ENCODE data around the gene GHDC. TPM values are rescaled to one million over a fixed set of nuclear protein-coding genes. Genes with fewer than 3 reads are reported as not detected.
"Not testable (repeated sequence)": the region's sequence is repeated elsewhere in the genome, so short reads cannot be mapped to it uniquely, and the experiment has no call there.

GHDC gene
- total RNA-seq, 3 donors from 2014 or later: 29.1 to 53.0 (median 33.1) TPM

DNA sequence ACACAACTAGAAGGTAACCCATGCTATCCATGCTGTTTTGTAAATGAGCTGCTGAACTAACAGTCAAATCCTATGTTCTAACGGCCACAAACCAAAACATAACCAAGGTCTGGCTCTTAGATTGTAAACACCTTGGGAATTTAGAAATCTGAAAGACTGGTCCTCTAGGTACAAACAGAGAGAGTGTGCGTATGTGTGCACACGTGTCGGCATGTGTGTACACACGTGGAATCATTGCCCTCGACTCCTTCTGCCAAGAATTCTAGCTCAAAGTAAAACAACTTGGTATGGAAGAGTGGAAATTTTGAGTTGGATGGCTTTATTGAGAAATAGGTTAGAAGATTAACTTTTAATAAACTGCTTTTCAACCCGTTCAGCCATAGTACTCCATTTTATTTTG is 18.1 kb upstream of the GHDC start:
- no peak for DNase-seq (ENCODE audit: low spot score in 2 of 2)
- no peaks in the 10 kb centered on the region for H3K4me1 ChIP-seq
- no peaks in the 10 kb centered on the region for H3K36me3 ChIP-seq
- TF ChIP-seq, protein P1, sequence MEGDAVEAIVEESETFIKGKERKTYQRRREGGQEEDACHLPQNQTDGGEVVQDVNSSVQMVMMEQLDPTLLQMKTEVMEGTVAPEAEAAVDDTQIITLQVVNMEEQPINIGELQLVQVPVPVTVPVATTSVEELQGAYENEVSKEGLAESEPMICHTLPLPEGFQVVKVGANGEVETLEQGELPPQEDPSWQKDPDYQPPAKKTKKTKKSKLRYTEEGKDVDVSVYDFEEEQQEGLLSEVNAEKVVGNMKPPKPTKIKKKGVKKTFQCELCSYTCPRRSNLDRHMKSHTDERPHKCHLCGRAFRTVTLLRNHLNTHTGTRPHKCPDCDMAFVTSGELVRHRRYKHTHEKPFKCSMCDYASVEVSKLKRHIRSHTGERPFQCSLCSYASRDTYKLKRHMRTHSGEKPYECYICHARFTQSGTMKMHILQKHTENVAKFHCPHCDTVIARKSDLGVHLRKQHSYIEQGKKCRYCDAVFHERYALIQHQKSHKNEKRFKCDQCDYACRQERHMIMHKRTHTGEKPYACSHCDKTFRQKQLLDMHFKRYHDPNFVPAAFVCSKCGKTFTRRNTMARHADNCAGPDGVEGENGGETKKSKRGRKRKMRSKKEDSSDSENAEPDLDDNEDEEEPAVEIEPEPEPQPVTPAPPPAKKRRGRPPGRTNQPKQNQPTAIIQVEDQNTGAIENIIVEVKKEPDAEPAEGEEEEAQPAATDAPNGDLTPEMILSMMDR (IDR thresholded peaks at IDR 0.05): no peak
- TF ChIP-seq POLR2A (IDR thresholded peaks at IDR 0.05) (no peak), POLR2AphosphoS5 (IDR thresholded peaks at IDR 0.05) (no peak)
- H3K27me3 ChIP-seq: no peaks in the 10 kb centered on the region
- intact Hi-C loops (cut with DNase I; ENCODE audit: low total_unique reads): no loop called here
- peak overlapping the region in 1 of 2 donors; percentile 29 for H3K27ac ChIP-seq
- H3K9me3 ChIP-seq: no peaks in the 10 kb centered on the region
- no peak overlapping the region for H3K4me3 ChIP-seq

DNA sequence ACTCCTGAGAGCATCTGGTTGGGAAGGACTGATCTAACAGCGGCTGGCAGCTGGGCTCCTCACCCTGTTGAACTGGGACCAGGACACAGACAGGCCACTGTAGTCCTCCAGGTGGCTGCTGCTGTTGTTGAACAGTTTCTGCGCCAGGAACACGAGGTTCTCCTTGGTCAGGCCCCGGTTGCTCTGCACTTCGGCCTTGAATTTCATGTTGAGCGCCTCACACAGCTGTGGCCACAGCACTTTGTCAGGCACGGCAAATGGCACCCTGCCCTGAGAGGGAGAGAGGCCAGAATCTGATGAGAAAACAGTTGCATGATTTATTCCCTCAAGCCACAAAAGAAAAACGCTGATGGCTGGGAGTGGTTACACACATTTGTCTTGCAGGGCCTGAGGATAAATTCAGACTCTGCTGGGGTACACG is 17.6 kb upstream of the GHDC start:
- H3K4me1 ChIP-seq; intact Hi-C loops (cut with DNase I; ENCODE audit: low total_unique reads); H3K27me3 ChIP-seq; H3K36me3 ChIP-seq; DNase-seq (ENCODE audit: low spot score in 2 of 2); H3K9me3 ChIP-seq; H3K4me3 ChIP-seq: not testable (repeated sequence)
- peak overlapping the region in 1 of 2 donors; percentile 29 for H3K27ac ChIP-seq

DNA sequence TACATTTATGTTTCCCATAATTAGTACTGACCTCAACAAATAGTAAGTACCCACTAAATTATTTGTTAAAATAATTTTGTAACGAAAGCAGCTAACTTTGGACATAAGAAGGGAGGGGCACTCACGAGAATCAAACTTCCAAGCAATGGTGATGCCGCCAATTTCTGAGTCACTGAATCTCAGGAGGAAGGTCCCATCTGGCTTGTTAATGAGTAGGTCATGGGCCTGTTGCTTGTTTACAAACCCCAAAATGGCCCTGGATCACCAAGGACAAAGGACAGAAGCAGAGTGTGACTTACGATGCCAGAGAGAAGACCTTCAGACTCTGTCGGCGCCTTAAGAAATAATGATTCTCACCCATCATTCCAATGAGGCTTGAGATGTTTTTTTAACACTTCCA is 15.8 kb upstream of the GHDC start:
- H3K4me3 ChIP-seq: no peak overlapping the region
- TF ChIP-seq POLR2A (IDR thresholded peaks at IDR 0.05) (no peak), POLR2AphosphoS5 (IDR thresholded peaks at IDR 0.05) (no peak)
- TF ChIP-seq, protein P1 (IDR thresholded peaks at IDR 0.05): no peak
- intact Hi-C loops (cut with DNase I; ENCODE audit: low total_unique reads): no loop called here
- no peaks in the 10 kb centered on the region for H3K36me3 ChIP-seq
- H3K27ac ChIP-seq: no peak overlapping the region
- H3K27me3 ChIP-seq: no peaks in the 10 kb centered on the region
- no peaks in the 10 kb centered on the region for H3K9me3 ChIP-seq
- no peak for DNase-seq (ENCODE audit: low spot score in 2 of 2)
- no peaks in the 10 kb centered on the region for H3K4me1 ChIP-seq

DNA sequence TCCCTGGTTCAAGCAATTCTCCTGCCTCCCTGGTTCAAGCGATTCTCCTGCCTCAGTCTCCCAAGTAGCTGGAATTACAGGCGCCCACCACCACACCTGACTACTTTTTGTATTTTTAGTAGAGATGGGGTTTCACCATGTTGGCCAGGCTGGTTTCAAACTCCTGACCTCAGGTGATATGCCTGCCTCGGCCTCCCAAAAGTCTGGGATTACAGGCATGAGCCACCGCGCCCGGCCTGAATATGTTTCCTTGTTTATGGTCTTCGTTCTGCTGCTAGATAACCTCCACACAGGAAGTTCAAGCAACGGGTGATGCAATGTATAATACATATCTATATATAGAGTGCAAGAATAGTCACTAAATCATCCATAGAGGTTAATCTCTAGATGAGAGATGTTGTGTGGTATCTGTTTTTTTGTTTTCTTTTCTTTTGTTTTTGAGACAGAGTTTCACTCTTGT is 11.9 kb upstream of the GHDC start:
- H3K27ac ChIP-seq; H3K27me3 ChIP-seq; H3K36me3 ChIP-seq; H3K4me1 ChIP-seq; DNase-seq (ENCODE audit: low spot score in 2 of 2); H3K4me3 ChIP-seq; intact Hi-C loops (cut with DNase I; ENCODE audit: low total_unique reads); H3K9me3 ChIP-seq: not testable (repeated sequence)

DNA sequence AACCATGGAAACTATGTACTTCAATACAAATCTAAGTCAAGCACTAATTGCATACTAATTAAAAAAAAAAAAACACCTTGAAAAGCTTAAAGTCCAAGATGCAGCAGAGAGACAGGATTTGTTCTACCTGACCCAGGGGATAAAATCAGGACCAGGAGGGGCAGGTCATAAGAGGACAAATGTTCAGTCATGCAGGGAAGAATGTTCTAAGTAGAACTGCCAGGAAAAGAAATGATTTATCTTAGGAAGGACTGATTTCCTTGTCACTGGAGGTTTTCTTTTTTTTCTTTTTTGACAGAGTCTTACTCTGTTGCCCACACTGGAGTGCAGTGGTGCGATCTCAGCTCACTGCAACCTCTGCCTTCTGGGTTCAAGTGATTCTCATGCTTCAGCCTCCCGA is 9.1 kb upstream of the GHDC start:
- no peak overlapping the region for H3K27ac ChIP-seq
- no peak for DNase-seq (ENCODE audit: low spot score in 2 of 2)

DNA sequence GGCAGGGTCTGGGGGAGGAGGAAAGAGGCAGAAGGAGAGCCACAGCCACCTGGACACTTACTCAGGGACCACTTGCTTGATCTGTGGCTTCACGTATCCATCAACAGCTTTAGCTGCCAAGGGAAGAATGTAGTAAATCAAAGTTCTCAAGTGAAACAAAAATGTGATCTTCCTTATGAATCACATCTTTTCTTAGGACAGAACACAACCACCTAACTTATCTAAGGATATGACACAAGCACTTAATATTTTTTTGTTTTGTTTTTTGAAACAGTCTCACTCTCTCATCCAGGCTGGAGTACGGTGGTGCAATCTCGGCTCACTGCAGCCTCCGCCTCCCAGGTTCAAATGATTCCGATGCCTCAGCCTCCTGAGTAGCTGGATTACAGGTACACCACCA is 8.4 kb upstream of the GHDC start:
- no peaks in the 10 kb centered on the region for H3K36me3 ChIP-seq
- no peak overlapping the region for H3K27ac ChIP-seq
- no peak for DNase-seq (ENCODE audit: low spot score in 2 of 2)
- no peak overlapping the region for H3K4me3 ChIP-seq
- H3K4me1 ChIP-seq: no peaks in the 10 kb centered on the region
- H3K9me3 ChIP-seq: no peaks in the 10 kb centered on the region
- TF ChIP-seq POLR2AphosphoS5 (IDR thresholded peaks at IDR 0.05) (no peak), POLR2A (IDR thresholded peaks at IDR 0.05) (no peak)
- TF ChIP-seq, protein P1 (IDR thresholded peaks at IDR 0.05): no peak
- intact Hi-C loops (cut with DNase I; ENCODE audit: low total_unique reads): no loop called here
- H3K27me3 ChIP-seq: no peaks in the 10 kb centered on the region

More for the DNA sequence above, 9.1 kb upstream of the GHDC start:
- TF ChIP-seq POLR2A (IDR thresholded peaks at IDR 0.05) (no peak), POLR2AphosphoS5 (IDR thresholded peaks at IDR 0.05) (no peak)
- TF ChIP-seq, protein P1 (IDR thresholded peaks at IDR 0.05): no peak
- Histone ChIP-seq H3K9me3 (no peaks in the 10 kb centered on the region), H3K4me1 (no peaks in the 10 kb centered on the region), H3K27me3 (no peaks in the 10 kb centered on the region), H3K4me3 (no peak overlapping the region), H3K36me3 (no peaks in the 10 kb centered on the region)
- intact Hi-C loops (cut with DNase I; ENCODE audit: low total_unique reads): no loop called here
